Lung (tissue), 12 donors: ENCODE measurements around the gene SUCLG1. TPM values are rescaled to one million over a fixed set of nuclear protein-coding genes. Genes with fewer than 3 reads are reported as not detected.

Experiments used
- ATAC-seq: fragments of 200-7000 bp; cut with Tn5 transposase; one replicate; pipeline ENCODE4 v1.9.1; 2020; ENCODE audit warnings: moderate number of reproducible peaks; ENCODE audit not compliant: insufficient read depth, low FRiP score
- DNase-seq, 3 donors: peaks; one replicate each; pipeline ENCODE4 v3.0.0-alpha.2; 2013 to 2017
- H3K27ac ChIP-seq, 2 donors: one replicate each; pipeline ENCODE4 v1.5.1; 2013; ENCODE audit warnings: mild to moderate bottlenecking in 2 of 2, moderate library complexity in 2 of 2, control low read depth in 1 of 2, inconsistent platforms in 1 of 2, low read depth in 1 of 2, low read length in 1 of 2
- H3K27me3 ChIP-seq, 3 donors: one replicate each; pipeline ENCODE4 v1.5.1; 2013; ENCODE audit warnings: low read length in 2 of 3; ENCODE audit not compliant: control insufficient read depth in 3 of 3, insufficient read depth in 3 of 3
- H3K36me3 ChIP-seq, 4 donors: one replicate each; pipeline ENCODE4 v1.5.1; 2013; ENCODE audit warnings: low read length in 4 of 4, mild to moderate bottlenecking in 1 of 4, moderate library complexity in 1 of 4; ENCODE audit not compliant: control insufficient read depth in 4 of 4, insufficient read depth in 4 of 4
- H3K4me1 ChIP-seq, 5 donors: one replicate each; pipeline ENCODE4 v1.5.1; 2013; ENCODE audit warnings: low read length in 5 of 5, mild to moderate bottlenecking in 2 of 5, moderate library complexity in 1 of 5; ENCODE audit not compliant: control insufficient read depth in 5 of 5, insufficient read depth in 5 of 5
- H3K4me3 ChIP-seq: one replicate; pipeline ENCODE4 v1.5.1; 2013; ENCODE audit warnings: mild to moderate bottlenecking, control low read depth, moderate library complexity
- H3K9ac ChIP-seq, 2 donors: one replicate each; pipeline ENCODE4 v1.5.1; 2013; ENCODE audit warnings: low read length in 2 of 2, control low read depth in 1 of 2; ENCODE audit not compliant: insufficient read depth in 1 of 2
- H3K9me3 ChIP-seq, 4 donors: one replicate each; pipeline ENCODE4 v1.5.1; 2013; ENCODE audit warnings: low read length in 3 of 4, mild to moderate bottlenecking in 1 of 4, moderate library complexity in 1 of 4; ENCODE audit not compliant: control insufficient read depth in 4 of 4, insufficient read depth in 3 of 4
- CTCF ChIP-seq: IDR thresholded peaks from 2 replicates; pipeline ENCODE4 v1.5.1; 2012; ENCODE audit warnings: mild to moderate bottlenecking; ENCODE audit errors: control extremely low read depth, extremely low read depth
- WGBS, 2 donors: extraction: QIAGEN DNeasy Blood & Tissue Kit; methylation state at CpG; one replicate each; pipeline ENCODE4 v1.1.7; 2013; 5-methylcytosine and 5-hydroxymethylcytosine counted together
- polyA plus RNA-seq, 2 donors: library from polyadenylated mRNA; stranded (reverse); fragments of 200-250 nt; gene quantifications; one replicate each; pipeline ENCODE4 v1.2.1, GENCODE V29; 2013
- total RNA-seq, 2 donors: library from RNA; depleted of rRNA in 1 of 2; stranded (reverse); fragments of >200 nt in 1 of 2; gene quantifications; one replicate each; pipeline ENCODE4 v1.2.1, GENCODE V29; 2014 to 2021
- donor health status: control.
- donor health status: control.
- donor health status: Bipolar disorder and iron deficiency.
- donor health status: healthy.
- donor health status: DM: yes; HTN: yes; CAD: no.

The SUCLG1 gene
- total and polyA plus RNA-seq, 4 donors = 56.2 to 87.4 (median 63.9) TPM

DNA sequence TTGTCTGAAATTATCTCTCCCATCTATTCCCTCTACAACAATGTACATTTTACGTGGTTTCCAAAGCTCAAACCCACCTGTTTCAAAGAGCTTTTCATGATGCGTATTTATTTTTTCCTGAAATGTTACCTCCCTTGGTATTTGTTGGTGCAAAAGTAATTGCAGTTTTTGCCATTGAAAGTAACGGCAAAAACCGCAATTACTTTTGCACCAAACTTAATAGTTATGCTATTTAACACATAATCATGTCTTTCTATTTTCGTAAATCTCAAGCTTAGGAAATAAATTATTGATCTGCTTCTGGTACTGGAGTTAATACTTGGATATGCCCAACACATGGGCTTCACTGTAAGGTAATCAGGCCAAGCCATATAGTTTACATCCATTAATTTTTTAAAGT, 85.2 kb downstream of the SUCLG1 start:
- DNase-seq (no peak), ATAC-seq (no peak)
- Histone ChIP-seq H3K4me1 (no peaks in the 10 kb centered on the region), H3K27me3 (no peaks in the 10 kb centered on the region), H3K9ac (no peak overlapping the region), H3K9me3 (peaks cover 0 to 1% (median 0%) of the 10 kb centered on the region in 4 donors), H3K4me3 (no peak overlapping the region), H3K27ac (no peak overlapping the region), H3K36me3 (no peaks in the 10 kb centered on the region)
- 86 to 91% methylated on average over 5 of the region's 5 CpGs for WGBS, 2 donors
- TF ChIP-seq CTCF = no peak

Other genes starting within 250 kb of the SUCLG1 start
- 10 to 100 TPM; 15.1 to 16.9 TPM for gene DNAH6, start 57.2 kb upstream of the SUCLG1 start, total RNA-seq
- 1 to 10 TPM; 1.9 TPM for gene DNAH6, start 57.2 kb upstream of the SUCLG1 start, polyA plus RNA-seq